Endometrium (tissue), 2 donors: ENCODE data around the gene PYHIN1.

ENCODE experiments used
- FAIRE-seq: peaks from 2 replicates; lab custom pipeline; 2012; peaks lifted over from hg19 to GRCh38; lab: Jason Lieb, UNC
- donor health status: control.
- donor health status: control.

PYHIN1 gene

DNA sequence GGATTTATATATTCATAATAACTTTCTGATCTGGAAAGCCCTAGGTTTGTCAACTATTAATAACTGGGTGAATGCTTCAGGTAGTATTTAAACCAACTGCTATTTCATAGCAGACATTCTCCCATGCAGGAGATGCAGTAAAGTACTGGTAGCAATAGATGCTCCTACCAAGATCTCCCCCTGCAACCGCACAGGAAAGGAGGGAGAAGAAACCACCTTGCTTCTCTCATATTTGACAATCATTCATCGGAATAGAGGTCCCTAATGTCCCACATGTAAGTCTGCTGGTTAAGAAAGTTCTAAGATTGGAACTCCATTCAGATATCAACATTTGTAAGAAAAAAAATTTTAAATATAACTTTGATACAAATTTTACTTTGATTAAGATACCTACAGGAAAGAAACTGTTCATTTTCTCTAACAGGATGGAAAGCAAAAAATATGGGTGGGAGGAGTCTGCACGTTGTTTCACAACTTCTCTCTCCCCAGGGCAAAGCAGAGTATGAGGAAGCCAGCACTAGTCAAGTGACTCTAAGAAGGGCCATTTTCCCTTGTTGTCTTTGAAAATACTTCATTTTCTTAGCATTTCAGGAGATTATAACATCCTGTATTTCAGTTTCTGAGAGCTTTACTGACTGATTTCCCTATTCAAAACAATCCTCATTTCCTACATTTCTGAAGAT is at the start of gene PYHIN1:
Gene PYHIN1 (plus strand): TSS at position 498 of the 683 bp plus-strand sequence. CDS start 5,359 bp downstream, outside the sequence.
- no peak for FAIRE-seq

DNA sequence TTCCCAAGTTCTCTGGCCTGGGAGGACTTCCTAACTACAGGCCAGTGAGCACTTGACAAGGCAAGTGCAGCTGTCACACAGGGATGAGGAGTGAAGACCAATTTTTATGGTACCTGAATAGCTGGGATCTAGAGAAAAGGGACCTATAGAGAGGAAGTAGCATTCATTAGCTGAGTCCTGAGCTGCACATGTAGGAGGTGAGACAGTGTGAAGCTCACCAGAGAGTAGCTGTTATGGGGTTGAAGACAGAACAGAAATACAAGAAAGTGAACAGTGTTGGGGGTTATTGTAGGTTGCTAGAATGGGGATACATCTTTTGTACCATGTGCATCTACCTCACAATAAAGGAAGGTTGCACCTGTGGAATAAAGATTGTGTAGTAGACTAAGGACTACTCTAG is 37.7 kb upstream of the PYHIN1 start:
- FAIRE-seq: no peak

DNA sequence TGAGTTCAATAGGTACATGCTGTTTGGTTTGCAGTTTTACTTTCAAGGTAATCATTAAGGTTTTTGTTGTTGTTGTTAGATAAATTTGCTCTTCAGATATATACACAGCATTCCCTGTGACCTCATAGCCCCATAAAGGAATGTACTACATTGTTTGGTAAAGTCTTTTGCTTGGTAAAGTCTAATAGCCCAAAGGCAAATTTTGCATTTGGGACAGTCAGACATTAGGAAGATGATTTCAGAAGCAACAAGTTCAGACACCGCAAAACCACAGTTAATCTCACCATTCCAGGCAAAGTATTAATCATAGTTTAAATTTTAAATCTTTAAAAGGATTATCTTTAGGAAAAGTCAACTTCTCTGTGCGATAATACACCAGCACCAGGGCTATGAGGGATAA is 32.6 kb upstream of the PYHIN1 start:
- no peak for FAIRE-seq

DNA sequence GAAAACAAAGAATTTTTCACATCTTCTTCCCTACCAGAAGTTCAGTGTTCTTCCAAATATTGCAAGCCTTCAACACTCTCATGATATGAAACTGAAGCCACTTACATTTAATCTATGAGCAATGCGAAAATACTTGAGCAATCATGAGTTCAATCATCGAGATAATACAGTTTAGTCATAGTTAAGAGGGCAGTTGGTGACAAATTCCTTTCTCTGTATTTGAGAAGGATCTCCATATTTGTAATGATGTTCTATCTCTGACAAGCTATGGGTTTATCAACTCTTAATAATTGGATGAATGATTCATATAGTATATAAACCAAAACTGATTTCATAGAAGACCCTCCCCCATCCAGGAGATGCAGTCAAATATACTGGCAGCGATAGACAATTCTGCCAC is 29.7 kb upstream of the PYHIN1 start:
- no peak for FAIRE-seq

DNA sequence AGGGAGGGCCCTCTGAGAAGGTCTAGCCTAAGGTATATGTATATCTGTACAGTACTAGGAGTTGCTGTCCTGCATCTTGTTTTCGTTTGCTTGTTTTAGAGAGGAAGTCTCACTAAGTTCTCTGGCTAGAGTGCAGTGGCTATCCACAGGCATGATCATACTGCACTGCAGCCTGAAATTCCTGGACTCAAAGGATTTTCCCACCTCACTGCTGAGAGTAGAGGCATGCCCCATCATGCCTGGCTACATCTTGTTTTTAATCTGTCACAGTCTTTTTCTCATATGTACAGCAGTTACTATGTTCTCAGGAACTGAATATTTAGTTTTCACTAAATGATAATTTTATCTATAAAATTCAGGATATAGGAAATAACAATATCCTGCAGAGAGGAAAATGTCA is 15.3 kb upstream of the PYHIN1 start:
- FAIRE-seq: no peak

DNA sequence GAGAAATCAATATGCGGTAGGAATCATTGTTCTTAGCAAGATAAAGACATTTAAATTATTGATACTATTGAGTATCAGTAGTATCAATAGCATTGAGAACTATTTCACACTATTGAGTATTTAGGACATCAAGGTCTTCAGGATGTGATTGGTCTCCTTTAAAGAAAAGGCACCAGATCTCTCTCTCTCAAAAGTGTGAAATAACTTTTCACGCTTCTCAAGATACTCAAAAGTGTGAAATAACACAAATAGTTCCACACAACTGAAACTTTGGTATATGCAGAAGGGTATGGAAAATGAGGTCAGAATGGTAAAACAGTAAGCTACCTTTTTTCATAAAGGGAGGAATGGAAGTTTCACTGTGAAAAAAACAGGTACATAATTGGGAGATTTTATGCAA is 6.7 kb upstream of the PYHIN1 start:
- no peak for FAIRE-seq

DNA sequence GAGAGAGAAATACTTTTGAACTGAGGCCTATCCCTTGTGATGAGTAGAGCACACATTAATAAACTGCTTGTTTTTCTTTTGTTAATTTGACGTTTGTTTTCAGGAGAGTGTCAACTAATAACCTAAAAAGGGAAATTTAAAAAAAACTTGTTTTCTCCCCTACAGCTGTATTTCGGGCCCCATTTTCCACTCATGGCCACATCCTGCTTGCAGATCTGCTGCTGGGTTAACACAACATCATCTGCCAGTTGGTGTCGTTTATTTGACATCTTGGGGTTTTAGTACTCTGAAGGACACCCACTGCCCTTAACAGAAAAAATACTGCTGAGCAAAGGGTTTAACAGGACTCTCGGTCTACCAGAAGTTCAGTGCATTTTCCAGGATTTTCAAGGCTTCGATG is 848 bp upstream of the PYHIN1 start:
- FAIRE-seq: no peak

DNA sequence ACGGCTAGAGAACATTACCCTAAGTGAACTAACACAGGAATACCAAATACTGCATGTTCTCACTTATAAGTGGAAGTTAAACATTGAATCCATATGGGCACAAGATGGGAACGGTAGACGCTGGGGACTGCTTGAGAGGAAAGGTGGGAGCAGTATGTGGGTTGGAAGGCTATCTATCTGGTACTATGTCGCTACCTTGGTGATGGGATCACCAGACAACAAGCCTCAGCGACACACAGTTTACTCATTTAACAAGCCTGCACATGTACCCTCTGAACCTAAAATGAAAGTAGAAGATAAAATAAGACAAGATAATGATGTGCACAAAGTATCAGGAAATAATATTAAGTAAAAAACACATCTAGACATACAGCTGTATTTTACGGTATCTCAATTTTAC is 819 bp downstream of the PYHIN1 start:
- FAIRE-seq: no peak

DNA sequence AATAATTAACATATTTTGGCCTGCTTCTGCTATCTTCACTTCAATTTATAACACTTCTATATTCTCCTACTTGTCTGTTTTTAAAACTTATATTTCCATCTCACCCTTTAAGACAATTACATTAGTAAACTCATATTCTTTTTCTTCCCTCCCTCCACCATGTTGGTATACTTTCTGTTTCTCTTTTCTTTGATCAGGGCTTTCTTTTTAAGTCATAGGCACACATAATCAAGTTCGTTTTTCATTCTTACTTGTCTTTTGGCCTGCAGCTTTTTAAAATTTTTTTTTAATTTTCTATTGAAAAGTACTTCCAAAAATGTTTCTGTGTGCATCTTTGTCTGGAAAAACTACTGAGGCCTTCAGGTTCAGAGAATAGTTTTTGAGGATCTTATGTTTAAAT is 2.3 kb downstream of the PYHIN1 start:
- no peak for FAIRE-seq

DNA sequence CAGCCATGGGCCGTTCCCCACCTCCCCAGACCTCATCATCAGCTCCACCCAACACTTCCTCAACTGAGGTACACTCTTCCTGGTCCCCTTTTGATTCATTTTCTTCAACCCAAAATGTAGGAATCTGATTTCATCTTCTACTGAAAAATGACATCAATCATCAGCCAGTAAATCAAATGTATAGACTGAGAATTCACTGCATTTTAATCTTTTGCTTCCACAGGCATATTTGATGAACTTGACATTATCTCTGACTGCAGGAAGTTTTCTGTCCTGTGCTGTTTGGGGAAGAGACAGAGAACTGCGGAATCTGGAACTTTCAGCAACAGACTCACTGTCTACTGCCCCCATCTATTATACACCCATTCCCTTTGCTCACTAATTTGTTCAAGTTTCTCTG is 7.8 kb downstream of the PYHIN1 start:
- no peak for FAIRE-seq

DNA sequence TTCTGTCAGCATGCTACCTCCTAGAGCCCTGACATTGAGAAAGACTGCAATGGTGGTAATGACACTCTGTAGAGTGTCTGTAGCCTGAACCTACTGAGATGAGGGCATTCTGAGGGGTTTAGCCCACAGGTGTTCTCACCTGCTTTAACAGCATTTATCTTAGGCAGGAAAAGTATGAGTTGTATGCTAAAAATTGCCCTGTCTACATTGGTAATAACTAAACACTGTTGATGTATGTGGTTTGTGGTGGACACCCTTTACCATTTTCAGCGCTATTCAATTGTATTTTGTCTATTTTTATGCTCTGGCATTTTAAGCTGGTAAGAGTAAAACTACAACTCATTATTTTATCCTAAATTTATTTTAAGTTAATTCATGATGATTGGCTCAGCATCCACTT is 10.0 kb downstream of the PYHIN1 start:
- FAIRE-seq: no peak

DNA sequence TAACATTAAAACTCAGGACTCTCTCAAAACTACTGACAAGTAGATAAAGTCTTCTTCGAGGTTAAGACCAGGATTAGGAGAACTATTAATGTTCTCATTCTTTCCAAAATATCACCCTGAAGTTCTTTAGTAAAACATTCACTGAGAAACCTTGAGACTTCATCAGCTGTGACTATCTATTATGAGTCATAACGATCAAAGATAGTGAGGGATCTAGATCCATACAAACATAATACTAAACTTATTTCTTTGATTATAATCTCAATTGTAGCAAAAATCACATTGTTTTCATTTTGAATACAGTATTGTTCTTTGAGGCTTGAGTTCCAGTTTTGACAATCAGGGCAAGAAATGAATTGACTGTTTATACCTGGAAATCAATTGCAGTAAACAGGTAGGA is 11.1 kb downstream of the PYHIN1 start:
- FAIRE-seq: no peak

DNA sequence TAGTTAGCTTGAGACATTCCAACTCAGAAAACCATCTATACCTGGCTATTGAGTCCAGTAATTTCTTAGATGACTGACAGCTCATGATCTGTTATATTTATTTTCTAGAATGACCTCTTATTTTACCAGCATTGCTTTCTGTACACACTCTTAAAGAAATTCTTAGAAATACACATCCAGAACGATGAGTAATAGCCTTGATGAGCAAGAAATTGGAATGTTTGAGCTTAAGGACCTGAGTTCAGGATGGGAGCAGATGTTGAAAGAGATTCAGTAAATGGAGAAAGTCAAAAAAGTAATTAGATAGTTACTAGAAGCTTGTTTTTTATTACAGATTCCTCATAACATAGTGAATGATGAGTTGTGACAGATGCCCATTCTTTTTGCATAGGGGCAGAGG is 11.7 kb downstream of the PYHIN1 start:
- no peak for FAIRE-seq

DNA sequence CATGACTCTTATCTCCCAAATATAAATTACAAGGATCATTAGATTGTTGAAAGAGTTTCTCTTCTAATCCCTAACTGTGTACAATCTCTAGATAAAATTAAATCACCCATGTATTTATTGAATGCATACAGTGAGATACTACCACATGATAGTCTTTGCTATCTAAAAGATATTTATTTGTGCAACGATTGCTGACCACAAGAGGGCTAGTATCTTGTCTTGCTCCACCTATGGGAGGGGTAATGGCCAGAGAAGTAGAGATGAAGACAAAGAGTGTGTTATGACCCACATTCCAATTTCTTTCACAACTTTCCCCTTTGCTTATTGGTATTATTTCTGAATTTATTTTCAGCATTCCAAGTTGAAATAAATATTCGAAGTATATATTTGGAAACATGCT is 13.7 kb downstream of the PYHIN1 start:
- no peak for FAIRE-seq

DNA sequence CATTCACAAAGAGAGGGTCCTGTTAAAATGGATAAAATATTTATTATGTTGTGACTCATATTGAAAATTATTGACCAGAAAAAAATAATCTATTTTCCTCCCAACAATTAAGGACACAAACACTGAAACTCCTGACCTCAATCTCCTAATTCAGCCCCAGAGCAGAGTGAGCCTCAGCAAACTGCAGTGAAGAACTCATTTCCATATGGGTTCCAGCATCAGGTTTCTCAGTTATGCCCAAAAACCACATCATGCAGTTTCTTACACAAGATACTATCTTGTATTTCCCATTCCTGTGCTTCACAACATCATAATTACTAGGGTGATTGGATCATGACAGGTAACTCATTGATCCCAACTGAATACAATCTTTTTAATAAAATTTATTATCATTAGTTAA is 15.4 kb downstream of the PYHIN1 start:
- no peak for FAIRE-seq

DNA sequence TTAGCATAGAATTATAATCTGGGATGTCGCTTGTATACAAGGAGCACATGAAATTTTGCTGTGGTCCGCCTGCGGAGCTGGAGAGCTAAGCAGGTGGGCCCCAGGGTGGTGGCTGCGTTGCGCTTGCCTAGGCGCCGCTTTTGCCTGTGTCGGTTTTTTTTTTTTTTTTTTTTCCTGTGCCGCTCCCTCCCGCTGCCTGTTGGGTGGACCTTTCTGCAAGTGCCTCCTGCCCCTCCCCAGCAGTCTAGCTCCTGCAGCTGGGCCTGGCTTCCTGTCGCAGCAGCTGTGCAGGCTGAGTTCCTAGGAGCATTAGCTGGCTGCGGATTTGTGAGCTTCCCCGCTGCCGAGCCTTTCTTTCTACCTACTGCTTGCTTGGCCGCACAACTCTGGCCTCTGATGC is 20.6 kb downstream of the PYHIN1 start:
- no peak for FAIRE-seq

DNA sequence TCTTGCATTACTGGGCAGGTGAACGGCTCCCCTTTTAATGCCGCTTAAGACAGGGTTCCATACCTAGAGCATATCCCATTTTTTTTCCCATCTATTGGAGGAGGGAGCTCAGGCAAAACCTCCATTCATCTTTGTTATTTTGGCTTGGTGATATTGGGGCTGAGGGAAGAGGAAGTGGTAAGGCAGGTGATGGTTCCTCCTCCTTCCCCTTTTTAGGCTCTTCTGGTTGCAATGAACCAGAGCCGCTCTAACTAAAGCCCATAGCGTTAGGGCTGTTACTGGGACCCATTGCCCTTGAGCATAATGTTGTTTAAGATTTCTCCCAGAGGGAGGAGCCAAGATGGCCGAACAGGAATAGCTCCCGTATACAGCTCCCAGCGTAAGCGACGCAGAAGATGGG is 21.1 kb downstream of the PYHIN1 start:
- FAIRE-seq: no peak

DNA sequence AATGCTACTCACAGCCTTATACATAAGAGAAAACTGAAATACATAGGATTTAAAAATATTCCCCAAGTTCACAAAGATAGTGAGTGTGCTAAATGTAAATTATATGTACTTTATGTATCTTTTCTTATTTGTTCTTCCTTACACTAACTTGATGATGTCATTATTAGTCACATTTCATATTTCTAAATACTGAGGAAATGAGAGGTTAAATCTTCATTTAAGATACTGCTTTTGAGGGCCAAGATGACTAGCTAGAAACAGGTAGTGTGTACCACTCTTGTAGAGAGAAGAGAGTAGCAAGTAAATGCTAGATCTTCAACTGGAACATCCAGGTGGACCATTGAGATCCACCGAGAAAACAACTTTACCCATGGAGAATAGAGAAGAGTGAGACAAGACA is 29.8 kb downstream of the PYHIN1 start:
- no peak for FAIRE-seq

DNA sequence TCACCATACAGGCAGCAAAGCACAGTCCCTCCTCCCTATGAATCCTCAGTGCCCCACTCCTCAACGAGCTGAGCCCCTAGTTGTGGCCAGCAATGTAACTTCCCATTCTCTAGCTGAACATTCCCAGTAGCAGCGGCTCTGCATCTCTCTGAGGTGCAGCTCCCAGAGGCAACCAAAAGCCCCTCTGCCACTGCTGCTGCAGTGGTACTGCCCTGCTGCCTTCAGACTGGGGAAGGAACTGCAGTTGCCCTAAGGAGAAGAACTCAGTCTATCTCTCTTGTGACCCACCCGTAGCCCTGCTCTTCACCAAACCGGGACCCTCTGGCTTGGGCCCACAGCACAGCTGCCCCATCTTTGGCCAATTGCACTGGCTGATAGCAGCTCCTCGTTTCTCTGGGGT is 31.6 kb downstream of the PYHIN1 start:
- FAIRE-seq: no peak

DNA sequence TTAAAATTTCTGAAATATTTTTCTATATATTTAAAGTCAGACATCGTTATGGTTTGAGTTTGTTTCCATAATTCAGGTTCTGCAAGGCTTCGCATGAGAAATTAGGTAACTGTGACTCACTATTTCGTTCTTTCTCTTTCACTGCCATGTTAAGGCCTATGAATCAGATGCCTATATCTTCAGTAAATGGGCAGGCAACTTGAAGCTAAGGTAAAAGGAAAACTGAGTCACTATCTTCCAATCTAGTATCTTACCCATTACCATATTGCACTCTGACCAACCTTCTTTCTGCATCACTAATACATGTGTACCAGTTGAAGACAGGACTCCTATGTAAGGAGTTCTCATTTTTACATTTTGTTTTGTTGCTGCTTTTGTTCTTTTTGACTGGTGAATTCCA is 37.8 kb downstream of the PYHIN1 start:
- no peak for FAIRE-seq

DNA sequence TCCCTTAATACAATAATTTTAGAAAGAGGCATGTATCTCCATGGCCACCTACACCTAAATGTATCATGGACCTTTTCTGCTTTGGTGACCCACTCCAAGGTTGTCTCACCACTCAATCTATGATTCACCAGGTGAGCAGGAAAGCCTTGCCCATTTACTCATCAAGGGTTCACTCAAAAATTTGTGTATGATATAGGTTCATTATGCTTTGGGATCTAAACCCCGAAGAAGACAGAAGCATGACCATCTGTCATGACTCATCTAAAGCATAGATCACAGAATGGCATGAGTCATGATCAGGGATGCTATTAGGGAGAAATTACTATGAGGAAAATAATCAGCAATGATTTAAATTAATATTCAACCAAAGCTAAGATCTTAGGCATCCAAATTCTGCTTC is 38.5 kb downstream of the PYHIN1 start:
- no peak for FAIRE-seq

DNA sequence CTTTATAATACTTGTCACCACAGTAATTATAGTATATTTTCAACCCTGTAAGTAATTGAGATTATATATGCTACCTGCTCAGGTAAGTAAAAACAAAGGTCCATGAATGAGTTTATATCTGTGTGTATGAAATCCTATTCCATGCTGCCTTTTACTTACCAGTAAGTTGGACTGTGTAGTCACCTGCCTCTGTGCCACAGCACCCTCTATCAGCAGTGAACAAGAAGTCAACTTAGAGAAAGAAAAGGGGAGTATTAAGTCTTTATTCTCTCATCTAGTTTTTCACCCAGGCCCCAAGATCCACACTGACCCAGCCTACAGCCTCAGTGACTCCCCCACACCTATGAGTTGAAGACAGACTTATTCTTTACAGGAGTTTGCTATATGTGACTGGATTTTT is 41.5 kb downstream of the PYHIN1 start:
- FAIRE-seq: no peak

DNA sequence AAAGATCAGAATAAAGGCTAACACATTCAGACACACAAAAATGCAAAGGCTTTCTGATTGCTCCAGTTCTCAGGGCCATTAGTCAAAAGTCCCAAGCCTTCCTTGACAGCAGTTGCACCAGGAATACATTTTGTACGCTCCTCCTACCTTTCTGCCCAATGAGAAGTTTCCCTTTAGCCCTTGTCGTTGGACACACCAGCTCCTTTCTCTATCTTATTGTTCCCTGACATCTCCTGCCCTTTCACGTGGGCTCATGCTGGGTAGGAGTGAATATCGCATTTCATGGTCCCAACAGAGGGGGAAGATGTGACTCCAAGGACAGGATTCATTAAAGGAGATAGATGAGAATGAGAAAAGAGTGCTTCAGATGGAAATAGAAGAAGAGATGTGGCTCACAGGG is 44.9 kb downstream of the PYHIN1 start:
- no peak for FAIRE-seq

DNA sequence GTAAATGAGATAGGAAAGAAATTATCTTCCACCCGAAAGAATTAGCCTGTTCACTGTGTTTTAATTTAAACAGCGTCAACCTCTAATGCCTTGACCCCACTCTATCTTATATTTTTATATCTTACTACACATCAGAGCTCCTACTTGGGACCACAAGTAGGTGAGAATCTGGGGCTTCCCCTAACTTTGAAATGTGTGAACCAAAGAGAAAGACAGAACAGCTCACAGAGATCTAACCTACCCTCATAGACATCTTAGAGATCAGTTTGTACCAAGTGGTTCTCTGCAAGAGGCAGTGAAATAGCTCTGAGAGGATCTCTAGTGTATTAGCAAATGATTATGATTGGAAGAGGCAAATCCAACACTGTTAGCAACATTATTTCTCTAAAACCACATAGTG is 47.4 kb downstream of the PYHIN1 start:
- FAIRE-seq: no peak

DNA sequence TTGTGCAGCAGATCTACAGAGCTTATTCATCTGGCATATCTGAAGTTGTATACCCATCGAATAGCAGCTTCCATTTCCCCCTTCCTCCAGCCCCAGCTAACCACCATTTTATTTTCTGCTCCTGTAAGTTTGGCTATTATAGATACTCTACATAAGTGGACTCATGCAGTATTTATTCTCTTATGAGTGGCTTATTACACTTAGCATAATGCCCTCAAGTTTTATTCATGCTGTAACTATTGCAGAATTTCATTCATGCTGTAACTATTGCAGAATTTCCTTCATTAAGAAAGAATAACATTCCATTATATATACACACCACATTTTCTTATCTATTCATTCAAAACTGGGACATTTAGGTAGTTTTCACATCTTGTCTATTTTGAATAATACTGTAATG is 47.9 kb downstream of the PYHIN1 start:
- no peak for FAIRE-seq
